GM23338 (cell line): ENCODE measurements around the gene P2RY13. TPM values are rescaled to one million over a fixed set of nuclear protein-coding genes. Genes with fewer than 3 reads are reported as not detected.

Experiments used
- ATAC-seq: fragments of 200-7000 bp; cut with Tn5 transposase; 3 replicates; pipeline ENCODE4 v1.9.1; 2020
- DNase-seq: peaks from one replicate; pipeline ENCODE4 v3.0.0-alpha.2; 2015; ENCODE audit warnings: low spot score
- H2AFZ ChIP-seq: fragments of 200-600 bp; sonication (generic); 2 replicates; pipeline ENCODE4 v1.8.0; 2016; ENCODE audit warnings: antibody characterized with exemption, mild to moderate bottlenecking, moderate library complexity
- H3F3A ChIP-seq: fragments of 200-600 bp; sonication (generic); replicated peaks from 2 replicates; pipeline ENCODE4 v1.8.0; 2017; ENCODE audit warnings: antibody characterized with exemption, mixed run types, low read depth
- H3K27ac ChIP-seq: fragments of 200-600 bp; sonication (generic); 2 replicates; pipeline ENCODE4 v1.6.1; 2016; ENCODE audit warnings: low read depth
- H3K27me3 ChIP-seq: fragments of 200-600 bp; sonication (generic); 2 replicates; pipeline ENCODE4 v1.8.0; 2016; ENCODE audit warnings: mild to moderate bottlenecking, mixed run types, moderate library complexity; ENCODE audit not compliant: insufficient read depth
- H3K36me3 ChIP-seq: fragments of 200-600 bp; sonication (generic); 2 replicates; pipeline ENCODE4 v1.8.0; 2016; ENCODE audit warnings: mild to moderate bottlenecking; ENCODE audit not compliant: insufficient read depth
- H3K4me1 ChIP-seq: fragments of 200-600 bp; sonication (generic); 2 replicates; pipeline ENCODE4 v1.8.0; 2016; ENCODE audit warnings: mild to moderate bottlenecking, moderate library complexity; ENCODE audit not compliant: insufficient read depth
- H3K4me2 ChIP-seq: fragments of 200-600 bp; sonication (generic); 2 replicates; pipeline ENCODE4 v1.7.1; 2017; ENCODE audit warnings: mixed run types
- H3K4me3 ChIP-seq: fragments of 200-600 bp; sonication (generic); 2 replicates; pipeline ENCODE4 v1.6.1; 2016; ENCODE audit warnings: mixed run types
- H3K79me2 ChIP-seq: fragments of 200-600 bp; sonication (generic); replicated peaks from 2 replicates; pipeline ENCODE4 v1.8.0; 2017; ENCODE audit warnings: mild to moderate bottlenecking; ENCODE audit not compliant: insufficient read depth
- H3K9me2 ChIP-seq: fragments of 200-600 bp; sonication (generic); 2 replicates; pipeline ENCODE4 v1.8.0; 2017; ENCODE audit not compliant: insufficient read depth
- H4K20me1 ChIP-seq: fragments of 200-600 bp; sonication (generic); replicated peaks from 2 replicates; pipeline ENCODE4 v1.8.0; 2017; ENCODE audit warnings: mild to moderate bottlenecking; ENCODE audit not compliant: insufficient read depth
- H3K27ac Mint-ChIP-seq: 2 replicates; pipeline ENCODE4 v1.8.0; 2020; ENCODE audit warnings: inconsistent platforms, mild to moderate bottlenecking, moderate library complexity, mixed read lengths
- H3K27me3 Mint-ChIP-seq: 3 replicates; pipeline ENCODE4 v1.8.0; 2022; ENCODE audit warnings: low read depth, mild to moderate bottlenecking, moderate library complexity, mixed read lengths, inconsistent platforms; ENCODE audit not compliant: insufficient read depth, poor library complexity
- H3K36me3 Mint-ChIP-seq: 3 replicates; pipeline ENCODE4 v1.8.0; 2021; ENCODE audit warnings: low read depth, mild to moderate bottlenecking, inconsistent platforms, moderate library complexity, mixed read lengths
- H3K4me1 Mint-ChIP-seq: 3 replicates; pipeline ENCODE4 v1.8.0; 2020; ENCODE audit warnings: mild to moderate bottlenecking, inconsistent platforms, mixed read lengths
- H3K4me3 Mint-ChIP-seq: 3 replicates; pipeline ENCODE4 v1.8.0; 2021; ENCODE audit warnings: moderate library complexity, mild to moderate bottlenecking, inconsistent platforms, mixed read lengths
- H3K9me3 Mint-ChIP-seq: 3 replicates; pipeline ENCODE4 v1.8.0; 2020; ENCODE audit warnings: moderate library complexity, mild to moderate bottlenecking, inconsistent platforms, mixed read lengths
- CREB1 ChIP-seq: fragments of 250-450 bp; sonication (Bioruptor Pico); IDR thresholded peaks from 2 replicates; pipeline ENCODE4 v1.5.0; 2020; ENCODE audit warnings: low read depth, mild to moderate bottlenecking, moderate library complexity
- CTCF ChIP-seq, 2 experiments: fragments of 200-600 bp in 1 of 2; sonication (generic) in 1 of 2; conservative IDR thresholded peaks; 2 replicates each; pipeline versions ENCODE4 v1.5.1 to v1.6.1; 2016 to 2017; ENCODE audit warnings: antibody characterized with exemption in 2 of 2, low read depth in 2 of 2, mild to moderate bottlenecking in 2 of 2, moderate library complexity in 1 of 2
- EZH2 ChIP-seq: fragments of 200-600 bp; sonication (generic); IDR thresholded peaks from one replicate; pipeline ENCODE4 v1.8.0; 2017; ENCODE audit warnings: antibody characterized with exemption, mild to moderate bottlenecking, low read depth; ENCODE audit not compliant: unreplicated experiment
- EZH2phosphoT487 ChIP-seq: fragments of 200-600 bp; sonication (generic); IDR thresholded peaks from one replicate; pipeline ENCODE4 v1.8.1; 2018; ENCODE audit warnings: antibody characterized with exemption; ENCODE audit not compliant: unreplicated experiment
- JUNB ChIP-seq: IDR thresholded peaks from one replicate; pipeline ENCODE4 v1.6.1; 2016; ENCODE audit warnings: antibody characterized with exemption; ENCODE audit not compliant: unreplicated experiment
- NANOG ChIP-seq: IDR thresholded peaks from 2 replicates; pipeline ENCODE4 v1.6.1; 2016; ENCODE audit warnings: antibody characterized with exemption, borderline replicate concordance
- POLR2AphosphoS5 ChIP-seq: IDR thresholded peaks from 2 replicates; pipeline ENCODE4 v1.6.1; 2016; ENCODE audit warnings: antibody characterized with exemption, low read depth
- STAT1 ChIP-seq: IDR thresholded peaks from one replicate; pipeline ENCODE4 v1.6.1; 2016; ENCODE audit warnings: antibody characterized with exemption; ENCODE audit not compliant: unreplicated experiment
- ZNF114 ChIP-seq: fragments of 250-450 bp; sonication (Bioruptor Pico); IDR thresholded peaks from 2 replicates; pipeline ENCODE4 v1.5.0; 2020; ENCODE audit warnings: mild to moderate bottlenecking, moderate library complexity
- ZNF331 ChIP-seq: fragments of 250-450 bp; sonication (Bioruptor Pico); IDR thresholded peaks from 2 replicates; pipeline ENCODE4 v1.5.0; 2020; ENCODE audit warnings: low read depth, mild to moderate bottlenecking, moderate library complexity
- polyA plus RNA-seq: library from polyadenylated mRNA; unstranded; fragments of >200 nt; fragmentation: Nextera tagmentation; extraction: Ambion mirVana; gene quantifications from 2 replicates; pipeline ENCODE4 v1.2.1, GENCODE V29; 2016
- total RNA-seq: library from RNA; depleted of rRNA; stranded (reverse); fragments of >200 nt; shearing (Covaris generic); gene quantifications from 2 replicates; pipeline ENCODE4 v1.2.3, GENCODE V29; 2014
- TF ChIP-seq, protein P1 (sequence below): IDR thresholded peaks from 2 replicates; pipeline ENCODE4 v1.6.1; 2016; ENCODE audit warnings: antibody characterized with exemption
- TF ChIP-seq, protein P2 (sequence below): fragments of 250-450 bp; sonication (Bioruptor Pico); IDR thresholded peaks from 2 replicates; pipeline ENCODE4 v1.5.0; 2020; ENCODE audit warnings: mild to moderate bottlenecking, moderate library complexity

P2RY13 gene
- total and polyA plus RNA-seq, 2 experiments from 2014 or later, result 0.68 TPM; not detected in 1

- no peaks in the 10 kb centered on the region for H3K27me3 ChIP-seq
- Mint-ChIP-seq H3K4me1 (peaks cover 8% of the 10 kb centered on the region; the same call in 2 of the 3 replicates), H3K27ac (no peak overlapping the region), H3K36me3 (no peaks in the 10 kb centered on the region), H3K4me3 (no peak overlapping the region), H3K27me3 (peaks cover 3% of the 10 kb centered on the region), H3K9me3 (no peaks in the 10 kb centered on the region)
- H3K79me2 ChIP-seq, result no peaks in the 10 kb centered on the region
- DNase-seq (no peak), ATAC-seq (no peak)
- no peaks in the 10 kb centered on the region for H4K20me1 ChIP-seq
- H3F3A ChIP-seq, result no peaks in the 10 kb centered on the region
- no peak for TF ChIP-seq EZH2
- no peak for TF ChIP-seq JUNB
- TF ChIP-seq NANOG, result no peak
- no peak for TF ChIP-seq CTCF (conservative IDR thresholded peaks at IDR 0.05; ENCODE audit: low read depth in 2 of 2)
- no peak for TF ChIP-seq ZNF114 (CRISPR knock-in tag)
- no peak for TF ChIP-seq STAT1
- TF ChIP-seq ZNF331 (CRISPR knock-in tag), result no peak
- TF ChIP-seq, protein P1, sequence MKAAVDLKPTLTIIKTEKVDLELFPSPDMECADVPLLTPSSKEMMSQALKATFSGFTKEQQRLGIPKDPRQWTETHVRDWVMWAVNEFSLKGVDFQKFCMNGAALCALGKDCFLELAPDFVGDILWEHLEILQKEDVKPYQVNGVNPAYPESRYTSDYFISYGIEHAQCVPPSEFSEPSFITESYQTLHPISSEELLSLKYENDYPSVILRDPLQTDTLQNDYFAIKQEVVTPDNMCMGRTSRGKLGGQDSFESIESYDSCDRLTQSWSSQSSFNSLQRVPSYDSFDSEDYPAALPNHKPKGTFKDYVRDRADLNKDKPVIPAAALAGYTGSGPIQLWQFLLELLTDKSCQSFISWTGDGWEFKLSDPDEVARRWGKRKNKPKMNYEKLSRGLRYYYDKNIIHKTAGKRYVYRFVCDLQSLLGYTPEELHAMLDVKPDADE, result no peak
- TF ChIP-seq, protein P2, sequence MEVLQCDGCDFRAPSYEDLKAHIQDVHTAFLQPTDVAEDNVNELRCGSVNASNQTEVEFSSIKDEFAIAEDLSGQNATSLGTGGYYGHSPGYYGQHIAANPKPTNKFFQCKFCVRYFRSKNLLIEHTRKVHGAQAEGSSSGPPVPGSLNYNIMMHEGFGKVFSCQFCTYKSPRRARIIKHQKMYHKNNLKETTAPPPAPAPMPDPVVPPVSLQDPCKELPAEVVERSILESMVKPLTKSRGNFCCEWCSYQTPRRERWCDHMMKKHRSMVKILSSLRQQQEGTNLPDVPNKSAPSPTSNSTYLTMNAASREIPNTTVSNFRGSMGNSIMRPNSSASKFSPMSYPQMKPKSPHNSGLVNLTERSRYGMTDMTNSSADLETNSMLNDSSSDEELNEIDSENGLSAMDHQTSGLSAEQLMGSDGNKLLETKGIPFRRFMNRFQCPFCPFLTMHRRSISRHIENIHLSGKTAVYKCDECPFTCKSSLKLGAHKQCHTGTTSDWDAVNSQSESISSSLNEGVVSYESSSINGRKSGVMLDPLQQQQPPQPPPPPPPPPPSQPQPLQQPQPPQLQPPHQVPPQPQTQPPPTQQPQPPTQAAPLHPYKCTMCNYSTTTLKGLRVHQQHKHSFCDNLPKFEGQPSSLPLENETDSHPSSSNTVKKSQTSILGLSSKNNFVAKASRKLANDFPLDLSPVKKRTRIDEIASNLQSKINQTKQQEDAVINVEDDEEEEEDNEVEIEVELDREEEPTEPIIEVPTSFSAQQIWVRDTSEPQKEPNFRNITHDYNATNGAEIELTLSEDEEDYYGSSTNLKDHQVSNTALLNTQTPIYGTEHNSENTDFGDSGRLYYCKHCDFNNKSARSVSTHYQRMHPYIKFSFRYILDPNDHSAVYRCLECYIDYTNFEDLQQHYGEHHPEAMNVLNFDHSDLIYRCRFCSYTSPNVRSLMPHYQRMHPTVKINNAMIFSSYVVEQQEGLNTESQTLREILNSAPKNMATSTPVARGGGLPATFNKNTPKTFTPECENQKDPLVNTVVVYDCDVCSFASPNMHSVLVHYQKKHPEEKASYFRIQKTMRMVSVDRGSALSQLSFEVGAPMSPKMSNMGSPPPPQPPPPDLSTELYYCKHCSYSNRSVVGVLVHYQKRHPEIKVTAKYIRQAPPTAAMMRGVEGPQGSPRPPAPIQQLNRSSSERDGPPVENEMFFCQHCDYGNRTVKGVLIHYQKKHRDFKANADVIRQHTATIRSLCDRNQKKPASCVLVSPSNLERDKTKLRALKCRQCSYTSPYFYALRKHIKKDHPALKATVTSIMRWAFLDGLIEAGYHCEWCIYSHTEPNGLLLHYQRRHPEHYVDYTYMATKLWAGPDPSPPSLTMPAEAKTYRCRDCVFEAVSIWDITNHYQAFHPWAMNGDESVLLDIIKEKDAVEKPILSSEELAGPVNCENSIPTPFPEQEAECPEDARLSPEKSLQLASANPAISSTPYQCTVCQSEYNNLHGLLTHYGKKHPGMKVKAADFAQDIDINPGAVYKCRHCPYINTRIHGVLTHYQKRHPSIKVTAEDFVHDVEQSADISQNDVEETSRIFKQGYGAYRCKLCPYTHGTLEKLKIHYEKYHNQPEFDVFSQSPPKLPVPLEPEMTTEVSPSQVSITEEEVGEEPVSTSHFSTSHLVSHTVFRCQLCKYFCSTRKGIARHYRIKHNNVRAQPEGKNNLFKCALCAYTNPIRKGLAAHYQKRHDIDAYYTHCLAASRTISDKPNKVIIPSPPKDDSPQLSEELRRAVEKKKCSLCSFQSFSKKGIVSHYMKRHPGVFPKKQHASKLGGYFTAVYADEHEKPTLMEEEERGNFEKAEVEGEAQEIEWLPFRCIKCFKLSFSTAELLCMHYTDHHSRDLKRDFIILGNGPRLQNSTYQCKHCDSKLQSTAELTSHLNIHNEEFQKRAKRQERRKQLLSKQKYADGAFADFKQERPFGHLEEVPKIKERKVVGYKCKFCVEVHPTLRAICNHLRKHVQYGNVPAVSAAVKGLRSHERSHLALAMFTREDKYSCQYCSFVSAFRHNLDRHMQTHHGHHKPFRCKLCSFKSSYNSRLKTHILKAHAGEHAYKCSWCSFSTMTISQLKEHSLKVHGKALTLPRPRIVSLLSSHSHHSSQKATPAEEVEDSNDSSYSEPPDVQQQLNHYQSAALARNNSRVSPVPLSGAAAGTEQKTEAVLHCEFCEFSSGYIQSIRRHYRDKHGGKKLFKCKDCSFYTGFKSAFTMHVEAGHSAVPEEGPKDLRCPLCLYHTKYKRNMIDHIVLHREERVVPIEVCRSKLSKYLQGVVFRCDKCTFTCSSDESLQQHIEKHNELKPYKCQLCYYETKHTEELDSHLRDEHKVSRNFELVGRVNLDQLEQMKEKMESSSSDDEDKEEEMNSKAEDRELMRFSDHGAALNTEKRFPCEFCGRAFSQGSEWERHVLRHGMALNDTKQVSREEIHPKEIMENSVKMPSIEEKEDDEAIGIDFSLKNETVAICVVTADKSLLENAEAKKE (CRISPR knock-in tag), result no peak
- TF ChIP-seq CREB1, result no peak
- no peak for TF ChIP-seq POLR2AphosphoS5
- TF ChIP-seq EZH2phosphoT487, result no peak
- H3K36me3 ChIP-seq, result no peaks in the 10 kb centered on the region
- no peak overlapping the region for H2AFZ ChIP-seq
- no peak overlapping the region for H3K27ac ChIP-seq
- no peaks in the 10 kb centered on the region for H3K9me2 ChIP-seq
- no peak overlapping the region for H3K4me2 ChIP-seq
- no peak overlapping the region for H3K4me3 ChIP-seq
- no peaks in the 10 kb centered on the region for H3K4me1 ChIP-seq
Measured at GRCh38 chr3:151371526-151371925, 42.2 kb upstream of the P2RY13 start.
